NCI-H345 treated with DMSO at 0.1 percent for 48 hours (cell line): ENCODE data around the gene HOXB7.

ENCODE experiments used
- DNase-seq: peaks from one replicate; lab custom pipeline; 2025; ENCODE audit not compliant: unreplicated experiment; lab: John Stamatoyannopoulos, UW

The HOXB7 gene

GRCh38 chr17:48637323-48638260, 26.8 kb upstream of the HOXB7 start:
- no peak for DNase-seq

GRCh38 chr17:48636177-48637018, 25.6 kb upstream of the HOXB7 start:
- DNase-seq = no peak

GRCh38 chr17:48634493-48635208, 23.8 kb upstream of the HOXB7 start:
- DNase-seq = no peak

- no peak for DNase-seq
Observed at GRCh38 chr17:48633266-48633677, 22.5 kb upstream of the HOXB7 start.

- no peak for DNase-seq
Observed at GRCh38 chr17:48632579-48633265, 21.9 kb upstream of the HOXB7 start.

- DNase-seq = no peak
Observed at GRCh38 chr17:48631693-48632578, 21.1 kb upstream of the HOXB7 start.

- DNase-seq = no peak
Observed at GRCh38 chr17:48630925-48631692, 20.3 kb upstream of the HOXB7 start.

GRCh38 chr17:48630009-48630924, 19.4 kb upstream of the HOXB7 start:
- DNase-seq = no peak

GRCh38 chr17:48629411-48629759, 18.6 kb upstream of the HOXB7 start:
- no peak for DNase-seq

GRCh38 chr17:48628649-48629410, 18.0 kb upstream of the HOXB7 start:
- DNase-seq = no peak

GRCh38 chr17:48627623-48628521, 17.1 kb upstream of the HOXB7 start:
- DNase-seq = no peak

GRCh38 chr17:48627118-48627597, 16.3 kb upstream of the HOXB7 start:
- DNase-seq = no peak

- DNase-seq = peak; percentile 18
Observed at GRCh38 chr17:48626245-48627117, 15.7 kb upstream of the HOXB7 start, which contains the start of gene HOXB9. TSS of gene HOXB9 (minus strand) at chr17:48626358. CDS start at chr17:48626269, 89 bp downstream.

GRCh38 chr17:48625495-48626244, 14.9 kb upstream of the HOXB7 start:
- DNase-seq = peak; percentile 17
